Liver (tissue), 9 donors: ENCODE data around the gene AK5. TPM values are rescaled to one million over a fixed set of nuclear protein-coding genes. Genes with fewer than 3 reads are reported as not detected.

Experiments used
- DNase-seq: peaks from one replicate; pipeline ENCODE4 v3.0.0-alpha.2; 2017; ENCODE audit warnings: low spot score
- H3K27ac ChIP-seq, 2 donors: one replicate each; pipeline ENCODE4 v1.7.0; 2013; ENCODE audit warnings: inconsistent platforms in 2 of 2, low read length in 2 of 2, control low read depth in 1 of 2, low read depth in 1 of 2, mild to moderate bottlenecking in 1 of 2
- H3K27me3 ChIP-seq, 4 donors: one replicate each; pipeline versions ENCODE4 v1.6.1 to v1.7.0; 2013; ENCODE audit warnings: low read length in 3 of 4, inconsistent platforms in 1 of 4, mild to moderate bottlenecking in 1 of 4, moderate library complexity in 1 of 4; ENCODE audit not compliant: control insufficient read depth in 4 of 4, insufficient read depth in 4 of 4
- H3K36me3 ChIP-seq, 4 donors: one replicate each; pipeline versions ENCODE4 v1.6.1 to v1.7.0; 2013; ENCODE audit warnings: low read length in 3 of 4, mild to moderate bottlenecking in 3 of 4, low read depth in 1 of 4, moderate library complexity in 1 of 4; ENCODE audit not compliant: control insufficient read depth in 4 of 4, insufficient read depth in 3 of 4
- H3K4me1 ChIP-seq, 4 donors: one replicate each; pipeline versions ENCODE4 v1.6.1 to v1.7.0; 2013; ENCODE audit warnings: low read length in 3 of 4, mild to moderate bottlenecking in 3 of 4, moderate library complexity in 1 of 4; ENCODE audit not compliant: control insufficient read depth in 4 of 4, insufficient read depth in 4 of 4
- H3K4me3 ChIP-seq, 3 donors: one replicate each; pipeline versions ENCODE4 v1.6.1 to v1.7.0; 2013; ENCODE audit warnings: low read length in 3 of 3, control low read depth in 1 of 3, low read depth in 1 of 3, mild to moderate bottlenecking in 1 of 3
- H3K9ac ChIP-seq, 2 donors: one replicate each; pipeline ENCODE4 v1.7.0; 2013; ENCODE audit warnings: low read length in 2 of 2, mild to moderate bottlenecking in 2 of 2, moderate library complexity in 2 of 2, control low read depth in 1 of 2, low read depth in 1 of 2
- H3K9me3 ChIP-seq, 4 donors: one replicate each; pipeline versions ENCODE4 v1.6.1 to v1.7.0; 2013; ENCODE audit warnings: low read length in 3 of 4; ENCODE audit not compliant: control insufficient read depth in 4 of 4
- CTCF ChIP-seq: fragments of 150-350 bp; IDR thresholded peaks from 2 replicates; pipeline ENCODE4 v1.5.1; 2017; ENCODE audit warnings: improper control_type of control experiment, low read depth, low read length; ENCODE audit not compliant: missing input control
- EGR1 ChIP-seq, 2 donors: IDR thresholded peaks; 2 replicates each; pipeline ENCODE4 v1.6.1; 2016 to 2018; ENCODE audit warnings: antibody characterized with exemption in 2 of 2, low read depth in 2 of 2
- FOXA2 ChIP-seq: IDR thresholded peaks from 2 replicates; pipeline ENCODE4 v1.6.1; 2016; ENCODE audit warnings: antibody characterized with exemption
- GABPA ChIP-seq, 2 donors: IDR thresholded peaks in 1 of 2; conservative IDR thresholded peaks in 1 of 2; 2 replicates each; pipeline ENCODE4 v1.6.1; 2016; ENCODE audit warnings: antibody characterized with exemption in 2 of 2, mild to moderate bottlenecking in 1 of 2, moderate library complexity in 1 of 2
- HNF4A ChIP-seq, 2 donors: conservative IDR thresholded peaks; 2 replicates each; pipeline ENCODE4 v1.6.1; 2016; ENCODE audit warnings: antibody characterized with exemption in 2 of 2, mild to moderate bottlenecking in 2 of 2
- HNF4G ChIP-seq: IDR thresholded peaks from 2 replicates; pipeline ENCODE4 v1.6.1; 2016; ENCODE audit warnings: antibody characterized with exemption
- JUND ChIP-seq, 2 donors: IDR thresholded peaks; 2 replicates each; pipeline ENCODE4 v1.6.1; 2016; ENCODE audit warnings: antibody characterized with exemption in 2 of 2
- MAX ChIP-seq: IDR thresholded peaks from 2 replicates; pipeline ENCODE4 v1.6.1; 2016; ENCODE audit warnings: antibody characterized with exemption
- NR2F2 ChIP-seq: IDR thresholded peaks from 2 replicates; pipeline ENCODE4 v1.6.1; 2016; ENCODE audit warnings: antibody characterized with exemption
- RAD21 ChIP-seq, 2 donors: IDR thresholded peaks; 2 replicates each; pipeline ENCODE4 v1.6.1; 2016; ENCODE audit warnings: antibody characterized with exemption in 2 of 2, mild to moderate bottlenecking in 2 of 2
- REST ChIP-seq: IDR thresholded peaks from 2 replicates; pipeline ENCODE4 v1.6.1; 2016; ENCODE audit warnings: antibody characterized with exemption, mild to moderate bottlenecking
- RXRA ChIP-seq, 2 donors: IDR thresholded peaks; 2 replicates each; pipeline ENCODE4 v1.6.1; 2017 to 2018; ENCODE audit warnings: antibody characterized with exemption in 2 of 2, mild to moderate bottlenecking in 1 of 2
- SP1 ChIP-seq: IDR thresholded peaks from 2 replicates; pipeline ENCODE4 v1.6.1; 2018; ENCODE audit warnings: antibody characterized with exemption, mild to moderate bottlenecking
- TAF1 ChIP-seq: conservative IDR thresholded peaks from 2 replicates; pipeline ENCODE4 v1.6.1; 2016; ENCODE audit warnings: antibody characterized with exemption, mild to moderate bottlenecking
- YY1 ChIP-seq: IDR thresholded peaks from 2 replicates; pipeline ENCODE4 v1.6.1; 2016; ENCODE audit warnings: antibody characterized with exemption, mild to moderate bottlenecking
- WGBS: extraction: QIAGEN DNeasy Blood & Tissue Kit; methylation state at CpG from one replicate; pipeline ENCODE4 v1.1.7; 2013; 5-methylcytosine and 5-hydroxymethylcytosine counted together
- polyA plus RNA-seq, 2 donors: library from polyadenylated mRNA; stranded (reverse) in 1 of 2; unstranded in 1 of 2; fragments of 200-250 nt in 1 of 2; fragments of >200 nt in 1 of 2; fragmentation: Nextera tagmentation in 1 of 2; extraction: Ambion mirVana in 1 of 2; gene quantifications; one replicate each; pipeline versions ENCODE4 v1.2.1 to v1.2.3, GENCODE V29; 2013 to 2015
- total RNA-seq, 2 donors: library from RNA; depleted of rRNA; stranded (reverse); fragments of >200 nt; gene quantifications; one replicate each; pipeline ENCODE4 v1.2.3, GENCODE V29; 2014
- donor health status: healthy.
- donor health status: healthy.
- donor health status: healthy.
- donor health status: healthy.
- donor health status: healthy.

The AK5 gene
- total and polyA plus RNA-seq, 4 donors: 0.12 to 0.33 (median 0.23) TPM

- no peak for TF ChIP-seq REST
Observed at GRCh38 chr1:77545970-77546369, 264.2 kb downstream of the AK5 start (continued).

GRCh38 chr1:77546890-77547289 lies 265.1 kb downstream of the AK5 start:
- no peaks in the 10 kb centered on the region for H3K9me3 ChIP-seq
- H3K27me3 ChIP-seq: no peaks in the 10 kb centered on the region
- no peaks in the 10 kb centered on the region for H3K4me1 ChIP-seq
- DNase-seq: no peak
- TF ChIP-seq SP1 (no peak), CTCF (no peak), GABPA (IDR thresholded peaks at IDR 0.05 in 1 of 2, conservative IDR thresholded peaks at IDR 0.05 in 1 of 2) (no peak), RXRA (IDR thresholded peaks at IDR 0.05) (no peak), MAX (no peak), FOXA2 (no peak), JUND (IDR thresholded peaks at IDR 0.05) (no peak), TAF1 (no peak)
- H3K4me3 ChIP-seq: no peak overlapping the region
- H3K36me3 ChIP-seq: no peaks in the 10 kb centered on the region
- H3K9ac ChIP-seq: no peak overlapping the region
- 90% methylated on average over 3 of the region's 3 CpGs for WGBS
- no peak overlapping the region for H3K27ac ChIP-seq

- no peaks in the 10 kb centered on the region for H3K9me3 ChIP-seq
- 71% methylated on average over 3 of the region's 3 CpGs for WGBS
- no peak overlapping the region for H3K27ac ChIP-seq
- no peak overlapping the region for H3K9ac ChIP-seq
- no peak for TF ChIP-seq RAD21 (IDR thresholded peaks at IDR 0.05)
- TF ChIP-seq HNF4G: no peak
- no peak for TF ChIP-seq RXRA (IDR thresholded peaks at IDR 0.05)
- TF ChIP-seq EGR1 (IDR thresholded peaks at IDR 0.05; ENCODE audit: low read depth in 2 of 2): no peak
- TF ChIP-seq NR2F2: no peak
- no peak for TF ChIP-seq GABPA (IDR thresholded peaks at IDR 0.05 in 1 of 2, conservative IDR thresholded peaks at IDR 0.05 in 1 of 2)
- no peak for TF ChIP-seq FOXA2
- TF ChIP-seq MAX: no peak
- TF ChIP-seq HNF4A (conservative IDR thresholded peaks at IDR 0.05): no peak
- no peak for TF ChIP-seq YY1
- no peak for TF ChIP-seq TAF1
- TF ChIP-seq REST: no peak
- H3K36me3 ChIP-seq: no peaks in the 10 kb centered on the region
- no peaks in the 10 kb centered on the region for H3K27me3 ChIP-seq
- no peak for DNase-seq
- no peaks in the 10 kb centered on the region for H3K4me1 ChIP-seq
- no peak overlapping the region for H3K4me3 ChIP-seq
Observed at GRCh38 chr1:77548285-77548684, 266.5 kb downstream of the AK5 start.
